ENCODE measurements around the gene SMYD3. TPM values are rescaled to one million over a fixed set of nuclear protein-coding genes. Genes with fewer than 3 reads are reported as not detected.

Gene SMYD3
- total and polyA plus RNA-seq, 2 donors (not counting 3 experiments of a cell fraction or from before 2014, with no cell fraction given), result 16.0 to 32.1 TPM

GRCh38 chr1:245704341-245704740 lies 802.7 kb downstream of the SMYD3 start:
- no peak overlapping the region for H3K27ac ChIP-seq (ENCODE audit: insufficient read depth, low read depth, low read length)
- no peak for TF ChIP-seq EZH2 (IDR thresholded peaks at IDR 0.05; ENCODE audit: borderline replicate concordance, low read depth, low read length, severe bottlenecking)
- no peak for TF ChIP-seq POLR2AphosphoS5 (IDR thresholded peaks at IDR 0.05; ENCODE audit: insufficient read depth, low read depth, low read length)
- no peak for TF ChIP-seq GATA2 (IDR thresholded peaks at IDR 0.05; ENCODE audit: insufficient read depth, insufficient read length, low read depth, low read length)
- no peak for TF ChIP-seq CTCF (IDR thresholded peaks at IDR 0.05; ENCODE audit: extremely low read depth in 1 of 2, insufficient read depth in 1 of 2, low read depth in 1 of 2, low read length in 2 of 2)
- no peak for TF ChIP-seq MAX (IDR thresholded peaks at IDR 0.05; ENCODE audit: insufficient read depth, insufficient read length)
- no peak for TF ChIP-seq POLR2A (IDR thresholded peaks at IDR 0.05; ENCODE audit: low read depth, low read length)
- TF ChIP-seq FOS (IDR thresholded peaks at IDR 0.05; ENCODE audit: borderline replicate concordance, insufficient read depth, low read length), result no peak
- TF ChIP-seq MYC (IDR thresholded peaks at IDR 0.05; ENCODE audit: low read depth, low read length), result no peak
- TF ChIP-seq JUN (IDR thresholded peaks at IDR 0.05; ENCODE audit: borderline replicate concordance, insufficient read depth, insufficient read length, low read depth), result no peak
- dilution Hi-C loops (cut with MboI; ENCODE audit: extremely low pct_ligation_motif_present, low sequenced_read_pairs) (no loop called here), intact Hi-C loops (cut with micrococcal nuclease) (no loop called here)
- no peaks in the 10 kb centered on the region for H3K9me1 ChIP-seq (replicated peaks; ENCODE audit: control insufficient read depth, extremely low read depth, insufficient read depth, low read length)
- no peaks in the 10 kb centered on the region for H3K36me3 ChIP-seq (ENCODE audit: control insufficient read depth in 2 of 2, extremely low read depth in 1 of 2, insufficient read depth in 2 of 2, low read length in 2 of 2)
- POLR2A ChIA-PET, result no interaction called here
- H4K20me1 ChIP-seq (replicated peaks; ENCODE audit: control insufficient read depth, extremely low read depth, insufficient read depth, low read length), result no peaks in the 10 kb centered on the region
- no peak for FAIRE-seq
- H3K9me3 ChIP-seq (replicated peaks; ENCODE audit: control insufficient read depth, insufficient read depth, low read length), result no peaks in the 10 kb centered on the region
- H3K27me3 ChIP-seq (ENCODE audit: control insufficient read depth in 2 of 2, insufficient read depth in 2 of 2, low read length in 2 of 2), result no peaks in the 10 kb centered on the region
- H3K9ac ChIP-seq (replicated peaks; ENCODE audit: extremely low read depth, insufficient read depth, low read length), result no peak overlapping the region
- CTCF ChIA-PET, result no interaction called here
- no peaks in the 10 kb centered on the region for H3K4me1 ChIP-seq (ENCODE audit: control insufficient read depth, extremely low read depth, insufficient read depth, low read length)
- no peak overlapping the region for H3K4me3 ChIP-seq (replicated peaks in 1 of 3; ENCODE audit: insufficient read depth in 1 of 3, low read depth in 1 of 3, low read length in 3 of 3)
- no peak overlapping the region for H3K4me2 ChIP-seq (ENCODE audit: insufficient read depth, low read length)
- no TSS peak for BruUV-seq (replicated peaks)
- no peaks in the 10 kb centered on the region for H3K79me2 ChIP-seq (ENCODE audit: control insufficient read depth, insufficient read depth, low read length)
- DNase-seq (ENCODE audit: low read depth, low spot score), result no peak
- H2AFZ ChIP-seq (ENCODE audit: low read depth, low read length), result no peak overlapping the region
